Measurements from ENCODE around the gene AANAT. TPM values are rescaled to one million over a fixed set of nuclear protein-coding genes. Genes with fewer than 3 reads are reported as not detected.

AANAT gene
- polyA plus RNA-seq, 2 of the 4 experiments (the other 2 are of a cell fraction) = 0.08 TPM; not detected in 1

DNA sequence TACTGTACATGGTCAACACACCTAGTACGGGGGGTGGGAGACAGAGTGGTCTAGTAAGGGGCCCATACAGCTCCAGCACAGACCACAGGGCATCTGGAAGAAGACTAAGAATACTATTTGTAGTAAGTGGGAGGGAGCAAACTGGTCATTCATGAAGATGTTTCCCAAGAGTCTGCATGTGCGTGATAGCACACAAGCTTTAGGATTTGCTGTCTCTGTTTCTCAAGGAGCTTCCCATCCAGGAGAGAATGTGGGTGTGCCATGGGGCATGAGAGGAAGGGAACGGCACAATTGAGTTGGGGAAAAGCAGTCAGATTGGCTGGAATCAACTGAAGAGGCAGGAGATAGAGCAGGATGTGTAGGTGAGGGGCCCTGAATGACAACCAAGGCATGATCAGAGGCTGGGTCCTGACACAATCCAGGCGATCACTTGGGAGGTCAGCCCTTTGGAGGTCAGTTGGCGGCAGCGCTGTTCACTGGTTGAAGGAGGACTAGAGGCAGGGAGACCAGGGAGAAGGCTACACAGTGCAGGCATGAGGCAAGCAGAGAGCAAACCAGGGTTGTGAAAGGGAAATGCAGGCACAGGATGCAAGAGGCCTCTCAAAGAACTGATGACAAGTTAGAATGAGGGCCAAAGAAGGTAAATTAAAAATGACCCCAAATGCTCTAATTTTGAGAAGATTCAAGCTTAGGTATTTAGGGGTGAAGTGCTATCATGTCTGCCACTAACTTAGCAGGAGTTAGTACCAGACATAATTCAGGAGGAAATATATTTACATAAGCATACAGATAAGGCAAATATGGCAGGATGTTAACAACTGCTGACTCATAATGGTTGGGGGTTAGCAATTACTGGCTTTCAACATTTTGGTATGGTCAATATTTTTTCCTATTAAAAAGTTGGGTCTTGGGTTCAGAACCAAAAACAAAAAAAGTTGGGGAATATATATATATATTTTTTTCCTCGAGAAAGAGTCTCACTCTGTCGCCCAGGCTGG is 24.8 kb upstream of the AANAT start:
- no peak for DNase-seq (ENCODE audit: low read depth in 1 of 2, low spot score in 1 of 2)
- Histone ChIP-seq H3K9me3 (no peaks in the 10 kb centered on the region), H3K4me3 (no peak overlapping the region), H3K4me1 (peaks cover 70% of the 10 kb centered on the region), H3K4me2 (peak overlapping the region; percentile 14; the same call in 2 of the 3 replicates), H3K27ac (peak overlapping the region; percentile 14 to 89; a peak in 5 of 6 replicates)
- POLR2A ChIA-PET = no interaction called here
- no peak for FAIRE-seq
- WGBS (ENCODE audit: missing lambda C conversion rate) = 95% methylated on average over 8 of the region's 8 CpGs
- no peak for ATAC-seq
- no peak for TF ChIP-seq KDM5A (IDR thresholded peaks at IDR 0.05)
- no peak for TF ChIP-seq HOXB5 (CRISPR knock-in tag; IDR thresholded peaks at IDR 0.05)
- no peak for TF ChIP-seq EHF (CRISPR knock-in tag; IDR thresholded peaks at IDR 0.05)
- TF ChIP-seq RFX5 (IDR thresholded peaks at IDR 0.05) = no peak
- TF ChIP-seq FOSL2 (IDR thresholded peaks at IDR 0.05) = no peak
- 0 out of 2 replicates have a peak, but pooled peaks have one; percentile 12 for TF ChIP-seq FOSL2 (CRISPR knock-in tag; IDR thresholded peaks at IDR 0.05)
- TF ChIP-seq ZC3H11A (IDR thresholded peaks at IDR 0.05) = no peak
- peak; percentile 46 for TF ChIP-seq MAFK (IDR thresholded peaks at IDR 0.05; ENCODE audit: partially characterized antibody)
- TF ChIP-seq POLR2AphosphoS2 (conservative IDR thresholded peaks at IDR 0.05; ENCODE audit: low read length) = no peak
- no peak for TF ChIP-seq PHF8 (IDR thresholded peaks at IDR 0.05; ENCODE audit: borderline replicate concordance, low read depth)
- TF ChIP-seq MYC (IDR thresholded peaks at IDR 0.05; ENCODE audit: borderline replicate concordance, low read length) = no peak
- no peak for TF ChIP-seq RCOR1 (IDR thresholded peaks at IDR 0.05; ENCODE audit: low read depth, low read length)
- no peak for TF ChIP-seq HOXB13 (CRISPR knock-in tag; IDR thresholded peaks at IDR 0.05; ENCODE audit: low read depth)
- TF ChIP-seq HMGXB4 (CRISPR knock-in tag; IDR thresholded peaks at IDR 0.05; ENCODE audit: borderline replicate concordance) = no peak
- TF ChIP-seq MAX (IDR thresholded peaks at IDR 0.05) = no peak
- no peak for TF ChIP-seq SREBF2 (IDR thresholded peaks at IDR 0.05)
- TF ChIP-seq ZSCAN20 (CRISPR knock-in tag; IDR thresholded peaks at IDR 0.05) = no peak
- CTCF ChIA-PET = interaction anchor here (0.6 to 41.7 kb wide), 5 partner anchors 16 to 216 kb away, joined by 3 to 1994 read pairs (median 99); partner anchors contain the start of genes AANAT and RHBDF2

GRCh38 chr17:76444518-76445311 is 22.7 kb upstream of the AANAT start:
- peak overlapping the region; percentile 81 to 89 for H3K27ac ChIP-seq
- no peak for DNase-seq (ENCODE audit: low read depth in 1 of 2, low spot score in 1 of 2)
- H3K4me3 ChIP-seq = no peak overlapping the region
- peak; percentile 32 for TF ChIP-seq MAFK (IDR thresholded peaks at IDR 0.05; ENCODE audit: partially characterized antibody)
- no peak for TF ChIP-seq FOSB (CRISPR knock-in tag; IDR thresholded peaks at IDR 0.05)
- peak overlapping the region; percentile 86 for H3K4me2 ChIP-seq
- ChIA-PET CTCF (interaction anchor here (0.6 to 41.7 kb wide), 11 partner anchors 9 to 268 kb away, joined by 3 to 1994 read pairs (median 4); partner anchors contain the start of genes AANAT, RHBDF2 and UBE2O), POLR2A (interaction anchor here (0.7 kb wide), 1 partner anchor 14 kb away, joined by 4 read pairs; no protein-coding TSS in a partner anchor)
- H3K4me1 ChIP-seq = peaks cover 71% of the 10 kb centered on the region
- 77% methylated on average over 9 of the region's 9 CpGs for WGBS (ENCODE audit: missing lambda C conversion rate)
- ATAC-seq = no peak
- H3K9me3 ChIP-seq = no peaks in the 10 kb centered on the region
- FAIRE-seq = no peak
